Esophagus muscularis mucosa (tissue), 4 donors: Measurements from ENCODE around the gene MROH2B. TPM values are rescaled to one million over a fixed set of nuclear protein-coding genes. Genes with fewer than 3 reads are reported as not detected.

ENCODE experiments used
- DNase-seq: peaks from one replicate; pipeline ENCODE4 v3.0.0-alpha.2; 2017; ENCODE audit errors: extremely low spot score
- H3K27ac ChIP-seq, 4 donors: fragments of 200-600 bp; sonication (generic); replicated peaks in 1 of 4; 1 replicate in 3 of 4; 2 replicates in 1 of 4; pipeline ENCODE4 v1.5.1; 2016 to 2019; ENCODE audit warnings: mild to moderate bottlenecking in 1 of 4
- H3K27me3 ChIP-seq, 4 donors: fragments of 200-600 bp; sonication (generic); one replicate each; pipeline versions ENCODE4 v1.5.1 to v1.6.0; 2016 to 2019
- H3K36me3 ChIP-seq, 4 donors: fragments of 200-600 bp; sonication (generic); one replicate each; pipeline ENCODE4 v1.5.1; 2016 to 2019
- H3K4me1 ChIP-seq, 4 donors: fragments of 200-600 bp; sonication (generic); one replicate each; pipeline ENCODE4 v1.5.1; 2016 to 2019
- H3K4me3 ChIP-seq, 4 donors: fragments of 200-600 bp; sonication (generic); 1 replicate in 2 of 4; 2 replicates in 2 of 4; pipeline ENCODE4 v1.5.1; 2016 to 2019; ENCODE audit warnings: mild to moderate bottlenecking in 4 of 4, moderate library complexity in 1 of 4
- H3K9me3 ChIP-seq, 4 donors: fragments of 200-600 bp; sonication (generic); 1 replicate in 3 of 4; 2 replicates in 1 of 4; pipeline ENCODE4 v1.5.1; 2016 to 2019
- EP300 ChIP-seq: sonication (generic); formaldehyde crosslinking; IDR thresholded peaks from one replicate; pipeline ENCODE4 v1.6.1; 2017; ENCODE audit warnings: antibody characterized with exemption
- POLR2A ChIP-seq: fragments of 450-650 bp; IDR thresholded peaks from one replicate; pipeline ENCODE4 v1.6.1; 2017; ENCODE audit warnings: antibody characterized with exemption, moderate library complexity, mild to moderate bottlenecking, low read depth
- POLR2AphosphoS5 ChIP-seq, 2 donors: sonication (generic); formaldehyde crosslinking; IDR thresholded peaks; one replicate each; pipeline ENCODE4 v1.6.1; 2017; ENCODE audit warnings: antibody characterized with exemption in 2 of 2
- WGBS: methylation state at CpG from one replicate; pipeline ENCODE4 v1.1.5; 2018; 5-methylcytosine and 5-hydroxymethylcytosine counted together
- intact Hi-C: fragments of 100-400 bp; cut with DNase I; formaldehyde crosslinking; loops from one replicate; pipeline ENCODE4 v1.15.1; 2023
- total RNA-seq, 4 donors: library from RNA; depleted of rRNA; stranded (reverse); fragments of >200 nt; gene quantifications; one replicate each; pipeline versions ENCODE4 v1.1.0 to v1.2.1, GENCODE V29; 2016
- TF ChIP-seq, protein P1 (sequence below), 3 experiments: fragments of 200-600 bp in 2 of 3; fragments of 450-650 bp in 1 of 3; sonication (generic) in 2 of 3; IDR thresholded peaks; one replicate each; pipeline ENCODE4 v1.5.1; 2017 to 2019; ENCODE audit warnings: antibody characterized with exemption in 3 of 3, mild to moderate bottlenecking in 2 of 3, moderate library complexity in 1 of 3

MROH2B gene
- total RNA-seq, 4 donors from 2014 or later: not detected

- Histone ChIP-seq H3K27ac (no peak overlapping the region), H3K27me3 (no peaks in the 10 kb centered on the region), H3K36me3 (no peaks in the 10 kb centered on the region), H3K4me3 (no peak overlapping the region), H3K9me3 (no peaks in the 10 kb centered on the region), H3K4me1 (peaks cover 0 to 13% (median 2%) of the 10 kb centered on the region in 4 donors)
- WGBS: 69% methylated on average over 5 of the region's 5 CpGs
- no peak for DNase-seq
- intact Hi-C loops: no loop called here
- TF ChIP-seq EP300: no peak
- TF ChIP-seq POLR2A: no peak
Observed at GRCh38 chr5:41095324-41096101, 24.4 kb upstream of the MROH2B start.

- H3K4me3 ChIP-seq: no peak overlapping the region
- no peak overlapping the region for H3K27ac ChIP-seq
- intact Hi-C loops: no loop called here
- no peaks in the 10 kb centered on the region for H3K36me3 ChIP-seq
- TF ChIP-seq POLR2AphosphoS5 (IDR thresholded peaks at IDR 0.05) (no peak), POLR2A (no peak), EP300 (no peak)
- TF ChIP-seq, protein P1, sequence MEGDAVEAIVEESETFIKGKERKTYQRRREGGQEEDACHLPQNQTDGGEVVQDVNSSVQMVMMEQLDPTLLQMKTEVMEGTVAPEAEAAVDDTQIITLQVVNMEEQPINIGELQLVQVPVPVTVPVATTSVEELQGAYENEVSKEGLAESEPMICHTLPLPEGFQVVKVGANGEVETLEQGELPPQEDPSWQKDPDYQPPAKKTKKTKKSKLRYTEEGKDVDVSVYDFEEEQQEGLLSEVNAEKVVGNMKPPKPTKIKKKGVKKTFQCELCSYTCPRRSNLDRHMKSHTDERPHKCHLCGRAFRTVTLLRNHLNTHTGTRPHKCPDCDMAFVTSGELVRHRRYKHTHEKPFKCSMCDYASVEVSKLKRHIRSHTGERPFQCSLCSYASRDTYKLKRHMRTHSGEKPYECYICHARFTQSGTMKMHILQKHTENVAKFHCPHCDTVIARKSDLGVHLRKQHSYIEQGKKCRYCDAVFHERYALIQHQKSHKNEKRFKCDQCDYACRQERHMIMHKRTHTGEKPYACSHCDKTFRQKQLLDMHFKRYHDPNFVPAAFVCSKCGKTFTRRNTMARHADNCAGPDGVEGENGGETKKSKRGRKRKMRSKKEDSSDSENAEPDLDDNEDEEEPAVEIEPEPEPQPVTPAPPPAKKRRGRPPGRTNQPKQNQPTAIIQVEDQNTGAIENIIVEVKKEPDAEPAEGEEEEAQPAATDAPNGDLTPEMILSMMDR (IDR thresholded peaks at IDR 0.05): no peak
- DNase-seq: no peak
- H3K27me3 ChIP-seq: no peaks in the 10 kb centered on the region
- no peaks in the 10 kb centered on the region for H3K9me3 ChIP-seq
- peaks cover 0 to 13% (median 2%) of the 10 kb centered on the region in 4 donors for H3K4me1 ChIP-seq
- WGBS: 37% methylated on average over 2 of the region's 2 CpGs
Observed at GRCh38 chr5:41094871-41095270, 23.7 kb upstream of the MROH2B start.

GRCh38 chr5:41093803-41094202 is 22.7 kb upstream of the MROH2B start:
- TF ChIP-seq POLR2A (no peak), POLR2AphosphoS5 (IDR thresholded peaks at IDR 0.05) (no peak), EP300 (no peak)
- TF ChIP-seq, protein P1 (IDR thresholded peaks at IDR 0.05): no peak
- intact Hi-C loops: no loop called here
- Histone ChIP-seq H3K36me3 (no peaks in the 10 kb centered on the region), H3K27ac (no peak overlapping the region), H3K27me3 (no peaks in the 10 kb centered on the region), H3K4me3 (no peak overlapping the region), H3K9me3 (no peaks in the 10 kb centered on the region), H3K4me1 (peaks cover 0 to 13% (median 2%) of the 10 kb centered on the region in 4 donors)
- DNase-seq: no peak
- 31% methylated on average over 1 of the region's 1 CpG for WGBS

DNA sequence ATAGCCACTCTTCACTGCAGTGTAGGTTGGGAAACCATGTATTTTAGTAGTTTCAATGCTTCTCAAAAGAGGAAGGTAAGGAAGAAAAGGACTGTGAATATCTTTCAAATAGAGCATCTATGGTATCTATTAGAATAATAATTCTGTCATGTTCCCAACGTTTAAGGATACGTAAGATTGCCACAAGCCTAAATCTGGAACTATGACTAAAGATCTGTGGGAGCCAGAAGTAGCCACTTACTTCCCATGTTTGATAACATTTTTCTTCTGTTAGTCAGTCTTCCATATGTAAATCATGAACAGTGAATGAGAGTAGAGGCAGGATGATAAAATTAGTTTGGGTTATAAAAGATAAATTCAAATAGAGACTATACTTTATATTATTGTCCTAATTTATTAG is 16.3 kb upstream of the MROH2B start:
- TF ChIP-seq, protein P1 (IDR thresholded peaks at IDR 0.05): no peak
- no peak for TF ChIP-seq POLR2AphosphoS5 (IDR thresholded peaks at IDR 0.05)
- TF ChIP-seq EP300: no peak
- no peak for TF ChIP-seq POLR2A
- Histone ChIP-seq H3K27ac (no peak overlapping the region), H3K36me3 (no peaks in the 10 kb centered on the region), H3K4me1 (no peaks in the 10 kb centered on the region), H3K27me3 (no peaks in the 10 kb centered on the region), H3K4me3 (no peak overlapping the region), H3K9me3 (no peaks in the 10 kb centered on the region)
- WGBS: 76% methylated on average over 2 of the region's 2 CpGs
- intact Hi-C loops: no loop called here
- DNase-seq: no peak

DNA sequence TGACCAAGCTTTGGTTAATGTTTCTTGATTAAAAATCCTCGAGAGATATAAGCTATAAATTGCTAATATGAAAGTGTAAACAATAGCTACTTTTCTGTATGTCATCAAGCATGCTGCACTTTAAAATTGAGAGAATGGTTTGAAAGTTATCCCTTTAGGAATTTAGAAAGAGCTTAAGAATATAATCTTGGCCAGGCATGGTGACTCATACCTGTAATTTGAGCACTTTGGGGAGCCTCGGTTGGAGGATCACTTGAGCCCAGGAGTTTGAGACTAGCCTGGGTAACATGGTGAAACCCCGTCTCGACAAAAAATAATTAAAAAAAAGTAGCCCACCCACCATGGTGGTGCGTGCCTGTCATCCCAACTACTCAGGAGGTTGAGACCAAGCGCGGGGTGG is 12.2 kb upstream of the MROH2B start:
- intact Hi-C loops: no loop called here
- Histone ChIP-seq H3K4me3 (no peak overlapping the region), H3K36me3 (no peaks in the 10 kb centered on the region), H3K9me3 (no peaks in the 10 kb centered on the region), H3K4me1 (no peaks in the 10 kb centered on the region), H3K27ac (no peak overlapping the region), H3K27me3 (no peaks in the 10 kb centered on the region)
- TF ChIP-seq EP300 (no peak), POLR2AphosphoS5 (IDR thresholded peaks at IDR 0.05) (no peak), POLR2A (no peak)
- TF ChIP-seq, protein P1 (IDR thresholded peaks at IDR 0.05): no peak
- no peak for DNase-seq
- WGBS: 70% methylated on average over 7 of the region's 7 CpGs
